ENCODE measurements around the gene RGS13.

DNA sequence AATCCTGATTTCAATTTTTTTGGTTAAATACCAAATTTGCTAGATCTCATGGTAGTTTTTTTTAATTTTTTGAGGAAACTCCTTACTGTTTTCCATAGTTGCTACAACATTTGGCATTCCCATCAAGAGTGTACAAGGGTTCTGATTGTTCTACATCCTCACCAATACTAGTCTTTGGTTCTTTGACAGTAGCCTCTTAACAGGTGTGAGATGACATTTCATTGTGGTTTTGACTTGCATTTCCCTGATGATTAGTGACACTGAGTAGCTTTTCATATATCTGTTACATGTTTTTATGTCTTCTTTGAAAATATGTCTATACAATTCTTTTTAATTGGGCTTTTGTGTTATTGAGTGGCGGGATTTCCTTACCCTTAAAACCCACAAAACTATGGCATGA lies 20.9 kb upstream of the RGS13 start:
- TF ChIP-seq, protein P1, sequence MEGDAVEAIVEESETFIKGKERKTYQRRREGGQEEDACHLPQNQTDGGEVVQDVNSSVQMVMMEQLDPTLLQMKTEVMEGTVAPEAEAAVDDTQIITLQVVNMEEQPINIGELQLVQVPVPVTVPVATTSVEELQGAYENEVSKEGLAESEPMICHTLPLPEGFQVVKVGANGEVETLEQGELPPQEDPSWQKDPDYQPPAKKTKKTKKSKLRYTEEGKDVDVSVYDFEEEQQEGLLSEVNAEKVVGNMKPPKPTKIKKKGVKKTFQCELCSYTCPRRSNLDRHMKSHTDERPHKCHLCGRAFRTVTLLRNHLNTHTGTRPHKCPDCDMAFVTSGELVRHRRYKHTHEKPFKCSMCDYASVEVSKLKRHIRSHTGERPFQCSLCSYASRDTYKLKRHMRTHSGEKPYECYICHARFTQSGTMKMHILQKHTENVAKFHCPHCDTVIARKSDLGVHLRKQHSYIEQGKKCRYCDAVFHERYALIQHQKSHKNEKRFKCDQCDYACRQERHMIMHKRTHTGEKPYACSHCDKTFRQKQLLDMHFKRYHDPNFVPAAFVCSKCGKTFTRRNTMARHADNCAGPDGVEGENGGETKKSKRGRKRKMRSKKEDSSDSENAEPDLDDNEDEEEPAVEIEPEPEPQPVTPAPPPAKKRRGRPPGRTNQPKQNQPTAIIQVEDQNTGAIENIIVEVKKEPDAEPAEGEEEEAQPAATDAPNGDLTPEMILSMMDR (IDR thresholded peaks at IDR 0.05) = no peak
- TF ChIP-seq POLR2A (IDR thresholded peaks at IDR 0.05) = no peak

Measured in adrenal gland (tissue), 5 donors.